ENCODE measurements around the gene STAC3.

- TF ChIP-seq EP300 (IDR thresholded peaks at IDR 0.05) (no peak), CTCF (IDR thresholded peaks at IDR 0.05) (no peak), POLR2A (IDR thresholded peaks at IDR 0.05) (no peak)
These were observed 57.2 kb downstream of the STAC3 start for GRCh38 chr12:57193706-57194245.
